Measurements from ENCODE around the gene CAP1.

CAP1 gene

GRCh38 chr1:40020447-40021085 lies 20.0 kb upstream of the CAP1 start:
- no peak for TF ChIP-seq CTCF (conservative IDR thresholded peaks at IDR 0.05; ENCODE audit: low read depth, low read length)
- no peak for DNase-seq (ENCODE audit: low read depth)
- no peak overlapping the region for H3K4me3 ChIP-seq (ENCODE audit: low read depth, low read length)

- no peak for DNase-seq (ENCODE audit: low read depth)
- H3K4me3 ChIP-seq (ENCODE audit: low read depth, low read length), result no peak overlapping the region
- TF ChIP-seq CTCF (conservative IDR thresholded peaks at IDR 0.05; ENCODE audit: low read depth, low read length), result no peak
Observed at GRCh38 chr1:40023379-40023944, 17.1 kb upstream of the CAP1 start.

GRCh38 chr1:40024671-40025070 lies 15.9 kb upstream of the CAP1 start:
- no peak for DNase-seq (ENCODE audit: low read depth)
- no peak for TF ChIP-seq CTCF (conservative IDR thresholded peaks at IDR 0.05; ENCODE audit: low read depth, low read length)
- no peak overlapping the region for H3K4me3 ChIP-seq (ENCODE audit: low read depth, low read length)

- no peak overlapping the region for H3K4me3 ChIP-seq (ENCODE audit: low read depth, low read length)
- DNase-seq (ENCODE audit: low read depth), result no peak
- TF ChIP-seq CTCF (conservative IDR thresholded peaks at IDR 0.05; ENCODE audit: low read depth, low read length), result no peak
Observed at GRCh38 chr1:40027647-40028046, 12.9 kb upstream of the CAP1 start.

GRCh38 chr1:40029608-40030007 lies 10.9 kb upstream of the CAP1 start:
- TF ChIP-seq CTCF (conservative IDR thresholded peaks at IDR 0.05; ENCODE audit: low read depth, low read length), result no peak
- DNase-seq (ENCODE audit: low read depth), result no peak
- no peak overlapping the region for H3K4me3 ChIP-seq (ENCODE audit: low read depth, low read length)

- TF ChIP-seq CTCF (conservative IDR thresholded peaks at IDR 0.05; ENCODE audit: low read depth, low read length), result no peak
- H3K4me3 ChIP-seq (ENCODE audit: low read depth, low read length), result no peak overlapping the region
- DNase-seq (ENCODE audit: low read depth), result peak; percentile 46
Observed at GRCh38 chr1:40030528-40031135, 9.9 kb upstream of the CAP1 start.

Data from choroid plexus epithelial cell (primary cell).